HG02678 (cell line): Measurements from ENCODE around the gene THAP7.

ENCODE experiments used
- ATAC-seq: cut with Tn5 transposase; IDR thresholded peaks from one replicate; pipeline ENCODE4 v1.9.1; 2021; ENCODE audit warnings: mild to moderate bottlenecking, moderate library complexity; ENCODE audit not compliant: unreplicated experiment

THAP7 gene

GRCh38 chr22:20994128-20994901 is 7.6 kb downstream of the THAP7 start:
- no peak for ATAC-seq

GRCh38 chr22:20993304-20994127 is 8.4 kb downstream of the THAP7 start:
- no peak for ATAC-seq

- ATAC-seq = no peak
Observed at GRCh38 chr22:20992456-20993303, 9.2 kb downstream of the THAP7 start.

- no peak for ATAC-seq
Observed at GRCh38 chr22:20992056-20992442, 9.9 kb downstream of the THAP7 start.

- ATAC-seq = no peak
Observed at GRCh38 chr22:20991252-20992055, 10.5 kb downstream of the THAP7 start.

GRCh38 chr22:20990184-20991180 is 11.4 kb downstream of the THAP7 start:
- no peak for ATAC-seq

GRCh38 chr22:20989323-20990138 is 12.4 kb downstream of the THAP7 start:
- ATAC-seq = no peak

GRCh38 chr22:20988573-20989322 is 13.2 kb downstream of the THAP7 start:
- ATAC-seq = no peak

GRCh38 chr22:20987375-20987774 is 14.5 kb downstream of the THAP7 start:
- ATAC-seq = no peak

- ATAC-seq = no peak
Observed at GRCh38 chr22:20986365-20986764, 15.6 kb downstream of the THAP7 start.

- ATAC-seq = no peak
Observed at GRCh38 chr22:20985720-20986119, 16.2 kb downstream of the THAP7 start.

GRCh38 chr22:20983081-20983771 is 18.7 kb downstream of the THAP7 start:
- no peak for ATAC-seq

GRCh38 chr22:20982563-20982882 is 19.4 kb downstream of the THAP7 start:
- no peak for ATAC-seq

- ATAC-seq = peak; percentile 86
Observed at GRCh38 chr22:20981787-20982562, 19.9 kb downstream of the THAP7 start, which contains the start of gene LZTR1. Gene LZTR1, plus strand, starts transcription at chr22:20982297. Its CDS starts 75 bp downstream, at chr22:20982372.

GRCh38 chr22:20980938-20981722 is 20.8 kb downstream of the THAP7 start:
- ATAC-seq = no peak

- ATAC-seq = no peak
Observed at GRCh38 chr22:20980523-20980922, 21.4 kb downstream of the THAP7 start.
